Epithelial cell of proximal tubule (primary cell): Measurements from ENCODE around the gene TOP3B. TPM values are rescaled to one million over a fixed set of nuclear protein-coding genes. Genes with fewer than 3 reads are reported as not detected.

Experiments used
- DNase-seq: peaks from one replicate; pipeline ENCODE4 v3.0.0-alpha.2; 2011; ENCODE audit warnings: low read depth
- H3K4me3 ChIP-seq: 2 replicates; pipeline ENCODE4 v1.5.1; 2011; ENCODE audit warnings: low read depth, mild to moderate bottlenecking, low read length
- total RNA-seq: library from RNA; depleted of rRNA; stranded (reverse); fragments of >200 nt; gene quantifications from 2 replicates; pipeline ENCODE4 v1.2.3, GENCODE V29; 2015
- TF ChIP-seq, protein P1 (sequence below): conservative IDR thresholded peaks from 2 replicates; pipeline ENCODE4 v1.5.1; 2012; ENCODE audit warnings: low read depth, mild to moderate bottlenecking, low read length

The TOP3B gene
- total RNA-seq, 1 donor from 2014 or later = 27.9 TPM

- TF ChIP-seq, protein P1, sequence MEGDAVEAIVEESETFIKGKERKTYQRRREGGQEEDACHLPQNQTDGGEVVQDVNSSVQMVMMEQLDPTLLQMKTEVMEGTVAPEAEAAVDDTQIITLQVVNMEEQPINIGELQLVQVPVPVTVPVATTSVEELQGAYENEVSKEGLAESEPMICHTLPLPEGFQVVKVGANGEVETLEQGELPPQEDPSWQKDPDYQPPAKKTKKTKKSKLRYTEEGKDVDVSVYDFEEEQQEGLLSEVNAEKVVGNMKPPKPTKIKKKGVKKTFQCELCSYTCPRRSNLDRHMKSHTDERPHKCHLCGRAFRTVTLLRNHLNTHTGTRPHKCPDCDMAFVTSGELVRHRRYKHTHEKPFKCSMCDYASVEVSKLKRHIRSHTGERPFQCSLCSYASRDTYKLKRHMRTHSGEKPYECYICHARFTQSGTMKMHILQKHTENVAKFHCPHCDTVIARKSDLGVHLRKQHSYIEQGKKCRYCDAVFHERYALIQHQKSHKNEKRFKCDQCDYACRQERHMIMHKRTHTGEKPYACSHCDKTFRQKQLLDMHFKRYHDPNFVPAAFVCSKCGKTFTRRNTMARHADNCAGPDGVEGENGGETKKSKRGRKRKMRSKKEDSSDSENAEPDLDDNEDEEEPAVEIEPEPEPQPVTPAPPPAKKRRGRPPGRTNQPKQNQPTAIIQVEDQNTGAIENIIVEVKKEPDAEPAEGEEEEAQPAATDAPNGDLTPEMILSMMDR = no peak
- H3K4me3 ChIP-seq = no peak overlapping the region
- DNase-seq = no peak
These were observed 27.8 kb upstream of the TOP3B start for GRCh38 chr22:22010358-22010757.

DNA sequence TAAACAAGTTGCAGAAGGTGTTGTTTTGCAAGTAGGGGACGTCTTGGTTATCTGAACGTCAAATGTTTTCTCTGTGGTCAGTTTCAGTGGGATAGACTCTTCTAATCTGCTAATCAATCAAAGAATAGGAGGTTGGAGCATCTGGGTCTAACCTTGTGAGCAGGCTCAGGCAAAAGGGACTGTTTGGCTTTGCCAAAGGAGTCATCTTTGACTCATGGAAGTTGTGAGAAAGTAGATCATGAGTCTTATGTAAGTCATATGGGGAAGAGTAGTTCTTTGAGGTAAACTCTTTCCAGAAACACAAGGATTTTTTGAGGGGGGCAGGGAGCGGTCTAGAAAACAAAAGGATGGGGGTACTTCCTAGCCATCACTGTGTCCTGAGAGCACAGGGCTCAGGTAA lies 27.1 kb upstream of the TOP3B start:
- no peak for DNase-seq
- TF ChIP-seq, protein P1 = no peak
- H3K4me3 ChIP-seq = no peak overlapping the region

DNA sequence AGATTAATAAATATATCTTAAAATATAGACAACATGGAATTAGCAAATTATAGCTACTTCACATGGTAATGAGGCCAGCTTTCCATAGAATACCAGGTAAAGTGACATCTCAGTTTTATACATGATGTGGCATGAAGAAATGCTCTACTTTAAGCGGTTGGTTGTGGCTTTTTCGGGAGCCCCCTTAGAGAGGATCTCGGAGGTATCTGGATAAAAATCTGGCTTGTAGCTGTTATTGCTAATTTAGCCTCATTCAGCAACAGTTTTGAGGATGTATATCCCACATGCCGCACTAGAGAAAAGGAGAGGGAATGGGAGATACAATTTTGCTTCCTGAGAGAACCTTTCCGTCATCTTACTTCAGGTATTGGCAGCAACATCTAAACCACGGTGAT lies 24.0 kb upstream of the TOP3B start:
- no peak overlapping the region for H3K4me3 ChIP-seq
- TF ChIP-seq, protein P1 = no peak

GRCh38 chr22:22005945-22006595 lies 23.5 kb upstream of the TOP3B start:
- no peak overlapping the region for H3K4me3 ChIP-seq
- TF ChIP-seq, protein P1 = no peak
- DNase-seq = no peak

More for the DNA sequence above, 24.0 kb upstream of the TOP3B start:
- DNase-seq = no peak

DNA sequence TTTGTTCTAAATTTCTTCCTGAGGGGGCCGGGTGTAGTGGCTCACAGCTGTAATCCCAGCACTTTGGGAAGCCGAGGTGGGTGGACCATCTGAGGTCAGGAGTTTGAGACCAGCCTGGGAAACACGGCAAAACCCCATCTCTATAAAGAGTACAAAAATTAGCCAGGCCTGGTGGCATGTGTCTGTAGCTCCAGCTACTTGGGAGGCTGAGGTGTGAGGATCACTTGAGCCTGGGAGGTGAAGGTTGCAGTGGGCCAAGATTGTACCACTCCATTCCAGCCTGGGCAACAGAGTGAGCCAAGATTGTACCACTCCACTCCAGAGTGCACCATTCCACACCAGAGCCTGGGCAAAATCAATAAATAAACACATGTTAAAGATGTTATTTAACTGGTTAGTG lies 20.6 kb upstream of the TOP3B start:
- no peak overlapping the region for H3K4me3 ChIP-seq
- TF ChIP-seq, protein P1 = no peak
- DNase-seq = no peak

DNA sequence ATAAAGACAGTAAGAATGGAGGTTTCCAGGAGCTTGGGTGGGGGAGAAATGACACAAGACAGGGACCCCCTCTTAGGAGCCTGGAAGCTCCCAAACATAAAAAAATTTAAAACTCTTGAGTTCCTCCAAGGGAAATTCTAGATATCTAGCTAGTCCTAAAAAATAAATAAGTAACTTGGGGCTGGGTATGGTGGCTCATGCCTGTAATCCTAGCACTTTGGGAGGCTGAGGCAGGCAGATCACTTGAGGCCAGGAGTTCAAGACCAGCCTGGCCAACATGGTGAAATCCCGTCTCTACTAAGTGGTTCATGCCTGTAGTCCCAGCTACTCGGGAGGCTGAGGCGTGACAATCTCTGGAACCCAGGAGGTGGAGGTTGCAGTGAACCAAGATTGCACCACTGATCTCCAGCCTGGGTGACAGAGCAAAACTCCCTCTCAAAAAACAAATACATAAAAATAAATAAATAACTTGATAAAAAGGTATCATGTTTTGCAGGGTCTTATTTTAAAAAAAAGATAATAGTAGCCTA lies 20.0 kb upstream of the TOP3B start:
- TF ChIP-seq, protein P1 = no peak
- H3K4me3 ChIP-seq = no peak overlapping the region
- no peak for DNase-seq
